Nephron progenitor cell (in vitro differentiated cells): ENCODE results near the gene LAPTM5.
A peak's percentile ranks its signal among the peaks of the same experiment; 100 is the strongest.
"Not testable (repeated sequence)": the region's sequence is repeated elsewhere in the genome, so short reads cannot be mapped to it uniquely, and the experiment has no call there.

Experiments used
- DNase-seq: peaks from one replicate; pipeline ENCODE4 v3.0.0; 2021
- H3K27ac Mint-ChIP-seq: 2 replicates; pipeline ENCODE4 v1.8.0; 2021; ENCODE audit warnings: mild to moderate bottlenecking, moderate library complexity, mixed read lengths
- H3K27me3 Mint-ChIP-seq: 2 replicates; pipeline ENCODE4 v1.8.0; 2021; ENCODE audit warnings: mild to moderate bottlenecking, low read depth, mixed read lengths; ENCODE audit not compliant: poor library complexity
- H3K36me3 Mint-ChIP-seq: 2 replicates; pipeline ENCODE4 v1.8.0; 2021; ENCODE audit warnings: low read depth, mixed read lengths
- H3K4me1 Mint-ChIP-seq: 2 replicates; pipeline ENCODE4 v1.8.0; 2021; ENCODE audit warnings: mixed read lengths
- H3K4me3 Mint-ChIP-seq: 2 replicates; pipeline ENCODE4 v1.8.0; 2021; ENCODE audit warnings: mild to moderate bottlenecking, moderate library complexity, mixed read lengths
- H3K9me3 Mint-ChIP-seq: 2 replicates; pipeline ENCODE4 v1.8.0; 2021; ENCODE audit warnings: mild to moderate bottlenecking, moderate library complexity, mixed read lengths
- CTCF ChIP-seq: fragments of 200-600 bp; sonication (generic); IDR thresholded peaks from 2 replicates; pipeline ENCODE4 v1.5.0; 2021; ENCODE audit warnings: antibody characterized with exemption

Gene LAPTM5

GRCh38 chr1:30689901-30690645 is 67.5 kb downstream of the LAPTM5 start:
- Mint-ChIP-seq H3K27me3 (peaks cover 34% of the 10 kb centered on the region), H3K9me3 (no peaks in the 10 kb centered on the region), H3K4me3 (no peak overlapping the region), H3K36me3 (no peaks in the 10 kb centered on the region), H3K27ac (no peak overlapping the region), H3K4me1 (peaks cover 84% of the 10 kb centered on the region)
- DNase-seq: no peak
- no peak for TF ChIP-seq CTCF

- DNase-seq: no peak
- no peaks in the 10 kb centered on the region for H3K9me3 Mint-ChIP-seq
- H3K4me1 Mint-ChIP-seq: peaks cover 91% of the 10 kb centered on the region
- TF ChIP-seq CTCF: no peak
- H3K36me3 Mint-ChIP-seq: no peaks in the 10 kb centered on the region
- peaks cover 38% of the 10 kb centered on the region for H3K27me3 Mint-ChIP-seq
- H3K4me3 Mint-ChIP-seq: no peak overlapping the region
- H3K27ac Mint-ChIP-seq: peak overlapping the region; percentile 64
Observed at GRCh38 chr1:30688920-30689794, 68.4 kb downstream of the LAPTM5 start.

- Mint-ChIP-seq H3K4me1 (peaks cover 88% of the 10 kb centered on the region), H3K27me3 (peaks cover 43% of the 10 kb centered on the region)
- H3K9me3 Mint-ChIP-seq, H3K4me3 Mint-ChIP-seq, DNase-seq, H3K27ac Mint-ChIP-seq, H3K36me3 Mint-ChIP-seq: not testable (repeated sequence)
Observed at GRCh38 chr1:30688516-30688915, 69.1 kb downstream of the LAPTM5 start.

GRCh38 chr1:30687886-30688285 is 69.7 kb downstream of the LAPTM5 start:
- no peak for TF ChIP-seq CTCF
- peaks cover 49% of the 10 kb centered on the region for H3K27me3 Mint-ChIP-seq
- H3K4me3 Mint-ChIP-seq: no peak overlapping the region
- no peak overlapping the region for H3K27ac Mint-ChIP-seq
- H3K9me3 Mint-ChIP-seq: no peaks in the 10 kb centered on the region
- H3K36me3 Mint-ChIP-seq: no peaks in the 10 kb centered on the region
- DNase-seq: no peak
- peaks cover 85% of the 10 kb centered on the region for H3K4me1 Mint-ChIP-seq

GRCh38 chr1:30686236-30686935 is 71.2 kb downstream of the LAPTM5 start:
- Mint-ChIP-seq H3K9me3 (no peaks in the 10 kb centered on the region), H3K27me3 (peaks cover 60% of the 10 kb centered on the region), H3K36me3 (no peaks in the 10 kb centered on the region), H3K4me1 (peaks cover 70% of the 10 kb centered on the region), H3K4me3 (peak overlapping the region; percentile 54), H3K27ac (no peak overlapping the region)
- DNase-seq: no peak
- TF ChIP-seq CTCF: no peak

GRCh38 chr1:30685796-30686165 is 71.8 kb downstream of the LAPTM5 start:
- no peak overlapping the region for H3K27ac Mint-ChIP-seq
- peak overlapping the region; percentile 54 for H3K4me3 Mint-ChIP-seq
- H3K4me1 Mint-ChIP-seq: peaks cover 64% of the 10 kb centered on the region
- no peak for DNase-seq
- H3K36me3 Mint-ChIP-seq: no peaks in the 10 kb centered on the region
- no peak for TF ChIP-seq CTCF
- no peaks in the 10 kb centered on the region for H3K9me3 Mint-ChIP-seq
- peaks cover 63% of the 10 kb centered on the region for H3K27me3 Mint-ChIP-seq
